Ishikawa (cell line): ENCODE measurements around the gene NT5DC1.

Experiments used
- CEBPB ChIP-seq: IDR thresholded peaks from 2 replicates; pipeline ENCODE4 v1.6.1; 2012
- CREB1 ChIP-seq: IDR thresholded peaks from 2 replicates; pipeline ENCODE4 v1.6.1; 2012; ENCODE audit warnings: low read depth
- EGR1 ChIP-seq: IDR thresholded peaks from 2 replicates; pipeline ENCODE4 v1.6.1; 2012
- EP300 ChIP-seq: IDR thresholded peaks from 2 replicates; pipeline ENCODE4 v1.6.1; 2012; ENCODE audit warnings: borderline replicate concordance
- FOXM1 ChIP-seq: IDR thresholded peaks from 2 replicates; pipeline ENCODE4 v1.6.1; 2012; ENCODE audit warnings: low read depth, borderline replicate concordance
- NFIC ChIP-seq: IDR thresholded peaks from 2 replicates; pipeline ENCODE4 v1.6.1; 2012
- RAD21 ChIP-seq: IDR thresholded peaks from 2 replicates; pipeline ENCODE4 v1.6.1; 2012; ENCODE audit warnings: low read depth
- TAF1 ChIP-seq: IDR thresholded peaks from 2 replicates; pipeline ENCODE4 v1.6.1; 2012; ENCODE audit warnings: low read depth, mild to moderate bottlenecking
- TCF12 ChIP-seq: IDR thresholded peaks from 2 replicates; pipeline ENCODE4 v1.6.1; 2012; ENCODE audit warnings: low read depth
- TEAD4 ChIP-seq: IDR thresholded peaks from 2 replicates; pipeline ENCODE4 v1.6.1; 2012
- YY1 ChIP-seq: IDR thresholded peaks from 2 replicates; pipeline ENCODE4 v1.6.1; 2012; ENCODE audit warnings: low read depth
- ZBTB7A ChIP-seq: IDR thresholded peaks from 2 replicates; pipeline ENCODE4 v1.6.1; 2012; ENCODE audit warnings: low read depth
- TF ChIP-seq, protein P1 (sequence below): IDR thresholded peaks from 2 replicates; pipeline ENCODE4 v1.6.1; 2012
- TF ChIP-seq, protein P2 (sequence below): IDR thresholded peaks from 2 replicates; pipeline ENCODE4 v1.6.1; 2012
- TF ChIP-seq, protein P3 (sequence below): IDR thresholded peaks from 2 replicates; pipeline ENCODE4 v1.6.1; 2012; ENCODE audit warnings: low read depth, mild to moderate bottlenecking

The NT5DC1 gene

DNA sequence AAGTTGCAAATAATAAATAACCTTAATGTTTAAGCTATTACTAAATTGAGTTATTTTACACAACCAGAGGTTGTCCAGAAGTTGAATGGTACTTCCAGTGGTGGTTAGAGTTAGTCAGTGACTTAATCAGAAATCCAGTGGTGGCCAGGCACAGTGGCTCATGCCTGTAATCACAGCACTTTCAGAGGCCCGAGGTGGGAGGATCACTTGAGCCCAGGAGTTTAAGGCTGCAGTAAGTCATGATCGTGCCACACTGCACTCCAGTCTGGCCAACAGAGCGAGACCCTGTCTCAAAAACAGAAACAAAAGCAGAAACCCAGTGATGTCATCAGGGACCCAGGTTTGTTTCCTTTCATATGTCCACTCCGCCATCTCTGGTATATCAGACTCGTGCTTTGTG is 118.2 kb downstream of the NT5DC1 start:
- TF ChIP-seq CREB1: no peak
- TF ChIP-seq, protein P1, sequence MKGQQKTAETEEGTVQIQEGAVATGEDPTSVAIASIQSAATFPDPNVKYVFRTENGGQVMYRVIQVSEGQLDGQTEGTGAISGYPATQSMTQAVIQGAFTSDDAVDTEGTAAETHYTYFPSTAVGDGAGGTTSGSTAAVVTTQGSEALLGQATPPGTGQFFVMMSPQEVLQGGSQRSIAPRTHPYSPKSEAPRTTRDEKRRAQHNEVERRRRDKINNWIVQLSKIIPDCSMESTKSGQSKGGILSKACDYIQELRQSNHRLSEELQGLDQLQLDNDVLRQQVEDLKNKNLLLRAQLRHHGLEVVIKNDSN: no peak
- no peak for TF ChIP-seq NFIC
- no peak for TF ChIP-seq EP300
- no peak for TF ChIP-seq TEAD4
- no peak for TF ChIP-seq TAF1
- TF ChIP-seq ZBTB7A: no peak
- TF ChIP-seq TCF12: no peak

DNA sequence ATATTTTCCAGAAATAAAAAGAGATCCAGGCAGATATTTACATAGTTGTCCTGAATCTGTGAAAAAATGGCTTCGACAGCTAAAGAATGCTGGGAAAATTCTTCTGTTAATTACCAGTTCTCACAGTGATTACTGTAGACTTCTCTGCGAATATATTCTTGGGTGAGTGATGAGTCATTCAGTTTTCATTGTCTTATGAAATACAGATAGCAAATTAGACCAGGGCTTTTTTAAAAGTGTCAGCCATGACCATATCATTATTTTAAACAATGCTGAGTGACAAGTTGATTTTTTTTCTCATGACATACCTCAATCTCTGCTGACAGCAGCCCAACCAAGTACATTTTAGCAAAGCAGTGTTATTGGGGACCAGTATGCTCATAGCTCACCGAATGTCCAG is 120.4 kb downstream of the NT5DC1 start:
- TF ChIP-seq EP300 (no peak), ZBTB7A (no peak), NFIC (no peak)
- TF ChIP-seq, protein P2, sequence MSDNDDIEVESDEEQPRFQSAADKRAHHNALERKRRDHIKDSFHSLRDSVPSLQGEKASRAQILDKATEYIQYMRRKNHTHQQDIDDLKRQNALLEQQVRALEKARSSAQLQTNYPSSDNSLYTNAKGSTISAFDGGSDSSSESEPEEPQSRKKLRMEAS: no peak

DNA sequence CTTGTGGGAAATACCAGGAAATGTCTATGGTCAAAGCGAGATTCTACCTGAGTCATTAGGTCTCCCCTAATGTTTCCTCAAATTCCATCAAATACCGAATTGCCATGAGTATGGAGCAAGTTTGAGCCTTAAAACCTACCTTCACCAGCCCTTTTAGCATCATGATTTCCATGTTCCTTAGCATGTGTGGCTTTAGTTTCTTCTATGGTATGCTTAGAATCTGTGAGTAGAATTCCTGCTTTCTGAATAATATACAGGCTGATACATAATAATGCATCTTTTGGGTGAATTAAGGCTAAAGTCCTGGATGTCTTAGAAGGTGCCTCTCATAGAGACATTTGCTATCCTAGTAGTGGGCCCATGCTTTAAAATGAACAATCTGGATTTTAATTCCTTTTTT is 121.3 kb downstream of the NT5DC1 start:
- TF ChIP-seq YY1: no peak
- TF ChIP-seq TEAD4: no peak
- no peak for TF ChIP-seq RAD21
- TF ChIP-seq, protein P2: no peak
- TF ChIP-seq EGR1: no peak
- TF ChIP-seq CREB1: no peak
- TF ChIP-seq FOXM1: no peak
- TF ChIP-seq ZBTB7A: no peak
- no peak for TF ChIP-seq TCF12
- TF ChIP-seq, protein P1: no peak
- TF ChIP-seq NFIC: no peak
- TF ChIP-seq, protein P3, sequence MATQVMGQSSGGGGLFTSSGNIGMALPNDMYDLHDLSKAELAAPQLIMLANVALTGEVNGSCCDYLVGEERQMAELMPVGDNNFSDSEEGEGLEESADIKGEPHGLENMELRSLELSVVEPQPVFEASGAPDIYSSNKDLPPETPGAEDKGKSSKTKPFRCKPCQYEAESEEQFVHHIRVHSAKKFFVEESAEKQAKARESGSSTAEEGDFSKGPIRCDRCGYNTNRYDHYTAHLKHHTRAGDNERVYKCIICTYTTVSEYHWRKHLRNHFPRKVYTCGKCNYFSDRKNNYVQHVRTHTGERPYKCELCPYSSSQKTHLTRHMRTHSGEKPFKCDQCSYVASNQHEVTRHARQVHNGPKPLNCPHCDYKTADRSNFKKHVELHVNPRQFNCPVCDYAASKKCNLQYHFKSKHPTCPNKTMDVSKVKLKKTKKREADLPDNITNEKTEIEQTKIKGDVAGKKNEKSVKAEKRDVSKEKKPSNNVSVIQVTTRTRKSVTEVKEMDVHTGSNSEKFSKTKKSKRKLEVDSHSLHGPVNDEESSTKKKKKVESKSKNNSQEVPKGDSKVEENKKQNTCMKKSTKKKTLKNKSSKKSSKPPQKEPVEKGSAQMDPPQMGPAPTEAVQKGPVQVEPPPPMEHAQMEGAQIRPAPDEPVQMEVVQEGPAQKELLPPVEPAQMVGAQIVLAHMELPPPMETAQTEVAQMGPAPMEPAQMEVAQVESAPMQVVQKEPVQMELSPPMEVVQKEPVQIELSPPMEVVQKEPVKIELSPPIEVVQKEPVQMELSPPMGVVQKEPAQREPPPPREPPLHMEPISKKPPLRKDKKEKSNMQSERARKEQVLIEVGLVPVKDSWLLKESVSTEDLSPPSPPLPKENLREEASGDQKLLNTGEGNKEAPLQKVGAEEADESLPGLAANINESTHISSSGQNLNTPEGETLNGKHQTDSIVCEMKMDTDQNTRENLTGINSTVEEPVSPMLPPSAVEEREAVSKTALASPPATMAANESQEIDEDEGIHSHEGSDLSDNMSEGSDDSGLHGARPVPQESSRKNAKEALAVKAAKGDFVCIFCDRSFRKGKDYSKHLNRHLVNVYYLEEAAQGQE: no peak
- TF ChIP-seq TAF1: no peak
- no peak for TF ChIP-seq EP300
- no peak for TF ChIP-seq CEBPB

DNA sequence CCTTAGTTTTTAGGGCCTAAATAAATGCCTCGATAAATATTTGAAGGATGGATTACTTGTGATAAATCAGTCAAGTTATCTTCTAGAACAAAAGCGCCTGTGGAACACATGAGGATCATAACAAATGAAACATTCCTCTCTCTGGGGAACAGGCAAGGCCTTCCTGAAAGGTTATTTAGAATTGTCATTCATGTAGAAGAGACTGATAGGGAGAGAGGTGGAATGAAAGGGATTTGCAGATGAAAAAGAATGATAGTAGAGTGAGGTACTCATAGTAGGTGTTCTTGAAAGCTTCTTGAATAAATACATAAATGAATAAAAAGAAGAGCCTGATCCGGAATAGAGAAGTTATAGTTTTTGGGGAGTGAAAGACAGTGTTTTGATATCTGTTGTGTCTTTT is 122.7 kb downstream of the NT5DC1 start:
- TF ChIP-seq ZBTB7A (no peak), EGR1 (no peak), RAD21 (no peak), TEAD4 (no peak), NFIC (no peak)
- TF ChIP-seq, protein P2: no peak

DNA sequence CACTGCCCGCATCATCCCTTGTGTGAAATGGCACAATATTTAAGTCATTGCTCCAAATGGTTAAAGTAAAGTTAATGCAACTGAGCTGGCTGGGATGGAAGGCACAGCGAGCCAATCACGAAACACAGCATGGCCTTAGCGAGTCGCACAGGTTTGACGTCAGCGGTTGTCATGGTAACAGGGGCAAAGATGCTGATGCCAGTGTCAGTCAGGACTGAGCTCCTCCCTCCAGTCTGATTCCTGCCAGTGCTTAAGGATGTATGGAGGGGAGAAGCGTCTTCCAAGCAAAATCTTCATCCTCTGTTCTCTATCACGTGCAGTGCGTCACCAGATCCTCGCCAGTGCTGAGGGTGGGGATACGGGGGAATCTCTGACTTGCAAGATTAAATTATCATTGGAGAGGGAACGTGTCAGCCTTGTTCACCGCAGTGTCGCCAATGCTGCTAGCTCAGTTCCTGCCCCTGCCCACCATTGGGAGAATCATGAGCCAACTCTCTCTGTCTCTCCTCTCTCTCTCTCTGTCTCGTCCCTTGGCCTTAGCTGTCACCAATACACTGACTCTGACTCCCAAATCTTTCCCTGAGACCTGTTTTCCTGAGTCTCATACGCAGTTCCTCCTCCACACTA is 128.7 kb downstream of the NT5DC1 start:
- TF ChIP-seq TAF1: no peak
- peak; percentile 66 for TF ChIP-seq CREB1

DNA sequence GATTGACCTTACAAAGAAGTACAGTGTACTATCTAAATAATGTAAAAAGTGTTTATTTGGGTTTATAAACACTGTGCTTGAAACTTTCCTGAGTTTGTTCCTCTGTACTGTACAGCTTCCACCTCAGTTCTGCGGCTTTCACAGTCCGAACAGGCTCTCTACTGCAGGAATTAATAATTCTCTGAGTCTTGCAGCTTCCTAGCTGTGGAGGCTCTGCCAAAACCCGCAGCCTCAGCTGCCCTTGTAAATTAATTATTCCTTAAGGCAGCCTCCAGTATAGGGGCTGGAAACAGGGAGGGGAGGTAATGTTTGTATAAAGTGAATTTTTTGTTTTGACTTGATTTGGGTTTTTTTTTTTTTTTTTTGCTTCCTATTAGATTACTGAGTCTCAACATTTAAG is 134.0 kb downstream of the NT5DC1 start:
- TF ChIP-seq TCF12 (no peak), YY1 (no peak), ZBTB7A (no peak), CREB1 (no peak), NFIC (no peak), CEBPB (no peak), RAD21 (no peak), EP300 (no peak), TAF1 (no peak), EGR1 (no peak), FOXM1 (no peak), TEAD4 (no peak)
- TF ChIP-seq, protein P3: no peak
- TF ChIP-seq, protein P2: no peak
- TF ChIP-seq, protein P1: no peak
